GM19468 (cell line): ENCODE measurements around the gene GYPA.
"Not testable (repeated sequence)": the region's sequence is repeated elsewhere in the genome, so short reads cannot be mapped to it uniquely, and the experiment has no call there.

Experiments
- ATAC-seq: cut with Tn5 transposase; IDR thresholded peaks from one replicate; pipeline ENCODE4 v1.9.1; 2021; ENCODE audit warnings: mild to moderate bottlenecking, moderate library complexity, moderate number of reproducible peaks; ENCODE audit not compliant: unreplicated experiment; ENCODE audit errors: extremely low read depth

The GYPA gene

DNA sequence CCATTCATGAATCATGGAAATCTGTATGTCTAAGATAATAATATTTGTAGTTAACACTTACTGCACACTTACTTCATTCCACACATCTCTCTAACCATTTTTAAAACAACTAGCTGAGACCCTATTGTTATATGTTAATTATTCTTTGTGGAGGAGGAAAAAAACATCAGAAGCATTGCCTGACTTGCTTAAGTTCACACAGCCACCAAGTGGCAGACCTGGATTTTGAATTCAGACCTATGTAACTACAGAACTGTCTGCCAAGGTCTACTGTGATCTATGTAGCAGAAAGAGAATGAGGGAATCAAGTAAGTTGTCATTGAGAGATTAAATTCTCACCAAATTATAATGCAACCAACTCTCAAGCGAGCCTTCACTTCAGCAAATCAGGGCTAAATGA is 10.4 kb downstream of the GYPA start:
- ATAC-seq, result not testable (repeated sequence)

DNA sequence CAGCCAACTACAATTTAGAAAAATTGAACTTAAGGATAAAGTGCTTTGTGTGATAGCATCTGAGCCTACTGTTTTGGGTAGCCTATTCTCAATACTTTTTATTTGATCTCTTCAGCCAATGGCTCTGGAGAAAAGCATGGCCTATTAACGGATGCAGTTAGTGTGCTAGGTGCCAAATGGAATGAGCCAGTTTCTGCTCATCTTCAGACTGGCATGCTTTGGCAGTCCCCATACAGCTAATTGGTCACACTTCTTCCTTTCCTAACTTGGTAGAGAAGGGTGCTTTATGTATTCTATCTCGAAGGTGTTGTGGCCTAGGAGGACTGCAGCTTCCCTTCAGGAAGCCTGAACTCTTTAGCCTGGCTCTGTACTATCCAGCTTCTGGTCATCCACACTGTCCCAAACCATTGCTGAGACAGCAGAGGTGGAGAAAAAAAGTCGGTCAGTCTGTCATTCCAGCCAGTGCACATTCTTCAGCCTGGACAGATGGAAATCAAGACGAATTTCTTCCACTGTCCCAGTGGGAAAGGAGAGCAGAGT is 11.1 kb downstream of the GYPA start:
- not testable (repeated sequence) for ATAC-seq

DNA sequence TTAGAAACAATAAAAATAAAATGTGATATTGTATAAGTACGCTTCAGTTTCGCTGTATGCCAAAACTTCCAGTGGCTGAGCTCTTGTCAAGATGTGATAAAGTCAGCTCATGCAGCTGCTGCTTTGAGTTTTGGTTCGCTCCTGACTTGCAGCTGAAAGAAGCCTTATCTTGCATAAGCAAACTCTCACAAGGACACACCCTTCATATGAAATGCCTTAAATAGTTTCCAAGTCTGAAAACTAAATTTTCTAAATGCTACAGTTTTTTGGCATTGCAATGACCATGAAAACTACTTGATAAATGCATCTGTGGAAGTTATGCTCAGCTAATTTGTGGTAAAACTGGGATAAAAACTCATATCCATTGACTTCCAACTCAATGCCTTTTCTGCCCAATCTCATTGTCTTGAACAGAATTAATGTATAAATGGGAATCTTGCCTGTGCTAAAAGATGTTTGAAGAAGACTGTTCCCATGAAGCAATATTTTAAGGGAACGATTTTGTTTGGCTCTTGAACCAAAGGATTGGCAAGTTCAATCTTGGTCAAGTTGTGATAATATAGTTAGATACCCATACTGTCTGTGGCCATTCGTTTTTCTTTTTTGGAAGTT is 11.7 kb downstream of the GYPA start:
- not testable (repeated sequence) for ATAC-seq

DNA sequence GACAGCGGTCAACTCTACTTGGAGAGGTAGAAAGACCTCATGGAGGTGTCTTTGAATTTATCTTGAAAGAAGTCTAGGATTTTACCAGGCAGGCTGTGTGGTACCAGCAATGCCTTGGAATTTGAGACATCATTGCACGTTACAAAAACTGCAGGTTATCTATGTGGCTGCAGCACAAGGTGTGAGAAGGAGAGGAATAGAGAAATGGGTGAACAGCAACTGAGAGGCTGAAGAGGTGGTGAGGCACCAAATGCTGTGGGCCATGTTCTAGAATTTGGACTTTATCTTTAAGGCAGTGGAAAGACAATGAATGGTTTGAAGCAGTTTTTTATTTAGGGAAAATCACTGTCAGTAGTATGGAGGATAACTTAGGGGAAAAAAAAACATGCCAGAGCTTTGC is 15.4 kb downstream of the GYPA start:
- not testable (repeated sequence) for ATAC-seq

GRCh38 chr4:144123982-144124635 is 16.4 kb downstream of the GYPA start:
- not testable (repeated sequence) for ATAC-seq

- ATAC-seq, result not testable (repeated sequence)
Measured at GRCh38 chr4:144123269-144123668, 17.2 kb downstream of the GYPA start.

- ATAC-seq, result not testable (repeated sequence)
Measured at GRCh38 chr4:144119752-144120151, 20.8 kb downstream of the GYPA start.

DNA sequence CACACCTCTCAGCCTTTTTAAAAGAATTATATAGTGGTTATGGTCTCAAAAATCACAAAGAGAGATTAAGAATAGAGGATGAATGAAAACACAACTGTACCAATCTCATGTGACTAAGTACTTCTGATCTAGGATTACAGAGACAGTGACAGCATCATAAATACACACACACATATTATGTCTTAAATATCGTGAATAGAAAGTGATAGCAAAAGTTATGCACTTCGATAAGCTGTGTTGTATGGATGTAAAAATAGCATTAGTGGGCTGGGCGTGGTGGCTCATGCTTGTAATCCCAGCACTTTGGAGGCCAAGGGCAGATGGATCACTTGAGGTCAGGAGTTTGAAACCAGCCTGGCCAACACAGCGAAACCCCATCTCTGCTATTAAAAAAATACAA is 25.0 kb downstream of the GYPA start:
- ATAC-seq, result no peak

DNA sequence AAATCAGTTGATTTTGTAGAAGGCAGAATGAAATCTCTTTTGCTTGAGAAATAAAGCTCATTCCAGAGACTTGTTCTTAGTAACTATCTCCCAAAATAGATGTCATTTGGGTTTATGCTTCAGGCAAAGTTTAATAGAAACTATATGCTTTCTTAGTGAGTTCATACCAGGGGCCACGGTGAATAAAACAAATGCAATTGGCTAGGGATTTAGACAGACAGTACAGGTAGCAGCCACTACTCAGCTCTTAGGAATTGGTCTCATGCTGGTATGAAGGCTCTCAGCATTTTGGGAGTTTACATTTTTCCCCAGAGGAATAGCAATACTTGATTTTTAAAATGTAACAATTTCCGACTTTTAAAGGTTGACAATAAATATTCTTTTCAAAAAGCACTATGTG is 27.0 kb downstream of the GYPA start:
- no peak for ATAC-seq

DNA sequence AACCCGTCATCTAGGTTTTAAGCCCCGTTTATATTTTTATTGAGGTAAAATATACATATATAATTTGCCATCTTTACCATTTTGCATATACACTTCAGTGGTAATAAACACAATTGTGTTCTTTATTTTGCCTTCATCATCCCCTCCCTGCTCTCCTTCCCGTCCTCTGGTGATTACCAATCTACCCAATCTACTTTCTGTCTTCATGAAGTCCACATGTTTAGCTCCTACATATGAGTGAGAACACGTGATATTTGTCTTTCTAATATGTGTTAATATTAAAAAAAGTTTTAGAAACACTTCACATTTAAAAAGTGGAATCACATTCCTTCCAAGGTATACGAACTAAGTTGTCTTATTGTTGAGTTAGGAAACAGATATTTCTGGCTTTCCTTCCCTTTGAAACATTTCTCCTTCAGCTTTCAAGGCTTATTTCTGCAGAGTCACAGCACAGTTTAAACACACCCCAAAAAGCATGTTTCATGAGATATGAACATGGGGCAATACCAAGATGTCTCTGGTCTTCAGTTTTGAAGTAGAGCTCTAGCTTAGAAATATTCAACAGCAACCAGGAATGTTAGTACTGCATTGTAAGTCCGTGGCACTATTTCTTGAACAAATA is 35.9 kb downstream of the GYPA start:
- ATAC-seq, result no peak

GRCh38 chr4:144097776-144098175 is 42.7 kb downstream of the GYPA start:
- ATAC-seq, result not testable (repeated sequence)

GRCh38 chr4:144093995-144094394 is 46.5 kb downstream of the GYPA start:
- ATAC-seq, result not testable (repeated sequence)

GRCh38 chr4:144091181-144091580 is 49.3 kb downstream of the GYPA start:
- not testable (repeated sequence) for ATAC-seq

GRCh38 chr4:144090744-144091143 is 49.8 kb downstream of the GYPA start:
- no peak for ATAC-seq

DNA sequence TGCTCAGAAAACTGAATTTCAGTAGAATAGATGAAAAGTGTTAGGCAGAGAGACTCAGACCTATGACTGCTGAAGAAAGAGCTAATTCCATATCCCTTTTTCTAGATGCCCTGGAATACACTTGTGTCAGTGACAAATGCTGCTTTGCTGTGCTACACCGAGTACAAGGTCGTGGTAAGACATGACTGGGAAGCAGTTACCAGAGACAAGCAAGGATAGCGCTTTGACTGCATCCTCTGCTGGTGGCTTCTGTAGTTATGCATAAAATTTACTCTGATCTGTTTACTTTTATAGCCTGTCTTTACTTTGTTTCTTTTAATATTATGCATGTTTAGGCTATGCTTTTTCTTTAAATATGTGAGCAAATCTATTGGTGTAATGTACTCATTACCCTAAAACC is 58.5 kb downstream of the GYPA start:
- ATAC-seq, result not testable (repeated sequence)

DNA sequence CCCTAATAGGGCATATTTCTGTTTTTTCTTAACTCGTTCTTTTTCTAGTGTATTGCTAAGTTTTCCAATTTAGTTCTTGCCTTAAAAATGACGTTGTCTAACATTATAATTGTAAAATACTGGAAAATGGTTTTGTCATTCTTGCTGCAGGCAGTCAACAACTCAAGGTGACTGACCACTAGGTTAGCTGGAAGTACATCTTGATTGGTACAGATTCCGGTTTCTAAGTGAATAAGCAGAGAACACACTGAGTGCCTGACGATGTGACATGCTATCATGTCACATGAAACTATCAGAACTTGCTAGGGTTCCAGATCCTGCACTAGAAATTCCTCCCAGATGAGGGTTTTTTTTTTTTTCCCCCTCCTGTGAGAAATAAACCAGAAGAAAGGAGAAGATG is 60.4 kb downstream of the GYPA start:
- not testable (repeated sequence) for ATAC-seq

GRCh38 chr4:144078746-144079145 is 61.8 kb downstream of the GYPA start:
- not testable (repeated sequence) for ATAC-seq

DNA sequence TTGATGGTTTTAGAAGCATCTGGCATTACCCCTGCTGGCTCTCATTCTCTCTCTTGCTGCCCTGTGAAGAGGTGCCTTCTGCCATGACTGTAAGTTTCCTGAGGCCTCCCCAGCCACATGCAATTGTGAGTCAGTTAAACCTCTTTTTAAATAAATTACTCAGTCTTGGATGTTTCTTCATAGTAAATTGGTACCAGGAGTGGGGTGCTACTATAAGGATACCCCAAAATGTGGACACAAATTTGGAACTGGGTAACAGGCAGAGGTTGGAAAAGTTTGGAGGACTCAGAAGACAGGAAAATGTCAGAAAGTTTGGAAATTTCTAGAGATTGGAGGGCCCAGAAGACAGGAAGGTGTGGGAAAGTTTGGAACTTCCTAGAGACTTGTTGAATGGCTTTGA is 79.0 kb downstream of the GYPA start:
- not testable (repeated sequence) for ATAC-seq

DNA sequence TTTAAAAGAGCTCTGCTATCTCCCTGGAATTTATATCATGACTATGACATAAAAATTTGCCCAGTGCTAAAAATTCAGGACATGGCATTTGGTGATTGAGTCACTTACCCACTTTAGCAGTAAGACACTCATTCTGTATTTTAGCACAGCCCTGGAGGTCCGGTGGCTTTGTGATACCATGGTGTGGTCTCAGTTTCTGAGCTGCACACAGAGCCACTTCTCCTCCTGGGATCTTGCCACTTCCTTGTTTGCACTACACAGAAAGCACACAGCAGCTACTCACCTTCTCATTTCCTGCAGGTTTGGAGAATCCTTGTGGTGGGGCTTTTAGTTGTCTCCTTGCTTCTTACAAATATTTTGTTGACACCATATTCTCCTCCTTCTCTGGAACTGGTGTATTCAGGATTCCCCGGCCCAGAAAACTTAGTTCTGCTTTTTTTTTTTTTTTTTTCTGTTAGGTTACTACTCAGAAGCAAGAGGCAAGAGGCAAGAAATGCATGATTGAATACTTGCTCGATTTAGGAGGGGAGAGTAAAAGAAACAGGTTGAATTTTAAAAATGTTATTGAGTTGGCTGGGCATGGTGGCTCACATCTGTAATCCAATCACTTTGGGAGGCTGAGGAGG is 80.2 kb downstream of the GYPA start:
- ATAC-seq, result not testable (repeated sequence)
